OCI-LY1 (cell line): ENCODE data around the gene GCG.

Experiments used
- CTCF ChIP-seq: fragments of 200-600 bp; sonication (generic), shearing (Covaris generic); IDR thresholded peaks from 2 replicates; pipeline ENCODE4 v1.5.1; 2017; ENCODE audit warnings: mild to moderate bottlenecking, antibody characterized with exemption, low read length, moderate library complexity, mixed read lengths
- EZH2 ChIP-seq: fragments of 200-600 bp; sonication (generic), shearing (Covaris generic); IDR thresholded peaks from 2 replicates; pipeline ENCODE4 v1.8.0; 2017; ENCODE audit warnings: borderline replicate concordance, mixed run types, mild to moderate bottlenecking, antibody characterized with exemption, low read length, moderate library complexity, mixed read lengths

DNA sequence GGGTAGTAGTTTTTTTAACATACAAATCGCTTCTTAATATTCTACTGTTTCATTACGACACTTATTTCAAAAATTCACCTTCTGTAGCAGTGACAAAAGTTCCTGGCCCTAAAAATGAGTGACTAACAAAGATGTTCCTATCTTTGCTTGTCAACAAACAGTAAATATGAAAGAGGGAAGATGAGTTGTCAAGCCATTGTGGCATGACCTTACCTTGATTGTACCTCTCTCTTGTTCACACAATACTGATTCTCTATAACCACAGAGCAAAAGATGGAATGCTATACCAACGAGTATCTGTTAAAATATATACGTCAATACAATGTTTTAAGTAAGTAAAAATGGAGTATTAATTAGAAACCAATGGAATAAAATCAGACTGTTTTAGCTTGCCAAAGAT is 14.7 kb upstream of the GCG start:
- TF ChIP-seq CTCF (no peak), EZH2 (no peak)
